Uterus (tissue), 4 donors: ENCODE measurements around the gene GPRC5D. TPM values are rescaled to one million over a fixed set of nuclear protein-coding genes. Genes with fewer than 3 reads are reported as not detected.

Experiments used
- DNase-seq, 2 donors: peaks; one replicate each; pipeline ENCODE4 v3.0.0-alpha.2; 2019 to 2020
- H3K27ac ChIP-seq, 2 donors: fragments of 200-600 bp; sonication (generic); 1 replicate in 1 of 2; 2 replicates in 1 of 2; pipeline ENCODE4 v1.5.1; 2016 to 2018
- H3K27me3 ChIP-seq, 2 donors: fragments of 200-600 bp; sonication (generic); one replicate each; pipeline ENCODE4 v1.5.1; 2018 to 2019; ENCODE audit warnings: control low read depth in 1 of 2
- H3K36me3 ChIP-seq, 2 donors: fragments of 200-600 bp; sonication (generic); one replicate each; pipeline ENCODE4 v1.5.1; 2019; ENCODE audit warnings: control low read depth in 1 of 2
- H3K4me1 ChIP-seq, 2 donors: fragments of 200-600 bp; sonication (generic); one replicate each; pipeline ENCODE4 v1.5.1; 2018 to 2019; ENCODE audit warnings: control low read depth in 1 of 2
- H3K4me3 ChIP-seq, 2 donors: fragments of 200-600 bp; sonication (generic); 1 replicate in 1 of 2; 2 replicates in 1 of 2; pipeline ENCODE4 v1.5.1; 2018 to 2019; ENCODE audit warnings: mild to moderate bottlenecking in 1 of 2
- H3K9me3 ChIP-seq, 2 donors: fragments of 200-600 bp; sonication (generic); one replicate each; pipeline ENCODE4 v1.5.1; 2019; ENCODE audit warnings: control low read depth in 1 of 2
- POLR2A ChIP-seq, 2 donors: fragments of 450-650 bp; IDR thresholded peaks; one replicate each; pipeline ENCODE4 v1.6.1; 2016; ENCODE audit warnings: antibody characterized with exemption in 2 of 2, mild to moderate bottlenecking in 1 of 2, moderate library complexity in 1 of 2
- intact Hi-C: fragments of 100-400 bp; cut with DNase I; formaldehyde crosslinking; loops from one replicate; pipeline ENCODE4 v1.15.1; 2023; ENCODE audit warnings: low total_unique reads
- total RNA-seq, 4 donors: library from RNA; depleted of rRNA in 3 of 4; stranded (reverse); fragments of >200 nt in 3 of 4; gene quantifications; one replicate each; pipeline versions ENCODE4 v1.1.0 to v1.2.4, GENCODE V29; 2014 to 2023
- TF ChIP-seq, protein P1 (sequence below), 4 experiments: fragments of 200-600 bp in 2 of 4; fragments of 450-650 bp in 2 of 4; sonication (generic) in 2 of 4; IDR thresholded peaks; one replicate each; pipeline ENCODE4 v1.5.1; 2016 to 2019; ENCODE audit warnings: antibody characterized with exemption in 4 of 4, mild to moderate bottlenecking in 2 of 4, moderate library complexity in 1 of 4
- donor health status: DM: yes; HTN: yes; CAD: no.

The GPRC5D gene
- total RNA-seq, 4 donors from 2014 or later, result not detected

- Histone ChIP-seq H3K4me1 (no peaks in the 10 kb centered on the region), H3K27ac (no peak overlapping the region), H3K27me3 (no peaks in the 10 kb centered on the region), H3K9me3 (no peaks in the 10 kb centered on the region), H3K36me3 (no peaks in the 10 kb centered on the region), H3K4me3 (no peak overlapping the region)
- TF ChIP-seq, protein P1, sequence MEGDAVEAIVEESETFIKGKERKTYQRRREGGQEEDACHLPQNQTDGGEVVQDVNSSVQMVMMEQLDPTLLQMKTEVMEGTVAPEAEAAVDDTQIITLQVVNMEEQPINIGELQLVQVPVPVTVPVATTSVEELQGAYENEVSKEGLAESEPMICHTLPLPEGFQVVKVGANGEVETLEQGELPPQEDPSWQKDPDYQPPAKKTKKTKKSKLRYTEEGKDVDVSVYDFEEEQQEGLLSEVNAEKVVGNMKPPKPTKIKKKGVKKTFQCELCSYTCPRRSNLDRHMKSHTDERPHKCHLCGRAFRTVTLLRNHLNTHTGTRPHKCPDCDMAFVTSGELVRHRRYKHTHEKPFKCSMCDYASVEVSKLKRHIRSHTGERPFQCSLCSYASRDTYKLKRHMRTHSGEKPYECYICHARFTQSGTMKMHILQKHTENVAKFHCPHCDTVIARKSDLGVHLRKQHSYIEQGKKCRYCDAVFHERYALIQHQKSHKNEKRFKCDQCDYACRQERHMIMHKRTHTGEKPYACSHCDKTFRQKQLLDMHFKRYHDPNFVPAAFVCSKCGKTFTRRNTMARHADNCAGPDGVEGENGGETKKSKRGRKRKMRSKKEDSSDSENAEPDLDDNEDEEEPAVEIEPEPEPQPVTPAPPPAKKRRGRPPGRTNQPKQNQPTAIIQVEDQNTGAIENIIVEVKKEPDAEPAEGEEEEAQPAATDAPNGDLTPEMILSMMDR (IDR thresholded peaks at IDR 0.05), result no peak
- TF ChIP-seq POLR2A (IDR thresholded peaks at IDR 0.05), result no peak
- DNase-seq, result no peak
- intact Hi-C loops, result no loop called here
Observed at GRCh38 chr12:12936983-12937491, 14.9 kb downstream of the GPRC5D start.

DNA sequence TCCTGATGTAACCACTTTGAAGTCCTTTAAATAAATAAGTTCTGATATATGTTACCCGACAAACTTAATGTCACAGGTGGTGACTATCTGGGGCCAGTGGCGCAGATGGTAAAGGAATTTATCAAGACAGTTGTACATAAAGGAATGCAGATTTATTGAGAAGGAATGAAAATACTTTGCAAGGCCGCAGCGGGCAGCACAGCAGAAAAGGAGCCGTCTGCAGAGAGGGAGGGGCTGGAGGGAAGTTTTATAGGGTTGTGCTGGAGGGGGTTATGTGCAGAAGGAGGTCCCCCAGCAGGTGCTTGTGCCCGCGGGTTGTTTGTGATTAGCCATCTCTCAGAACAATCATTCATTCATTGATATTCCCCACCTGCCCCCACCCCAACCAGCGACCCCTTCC, 17.4 kb downstream of the GPRC5D start:
- Histone ChIP-seq H3K27me3 (no peaks in the 10 kb centered on the region), H3K4me1 (no peaks in the 10 kb centered on the region), H3K36me3 (no peaks in the 10 kb centered on the region), H3K27ac (no peak overlapping the region), H3K9me3 (no peaks in the 10 kb centered on the region), H3K4me3 (no peak overlapping the region)
- DNase-seq, result no peak
- TF ChIP-seq, protein P1 (IDR thresholded peaks at IDR 0.05), result no peak
- no peak for TF ChIP-seq POLR2A (IDR thresholded peaks at IDR 0.05)
- intact Hi-C loops, result no loop called here

- H3K4me3 ChIP-seq, result no peak overlapping the region
- no peak for DNase-seq
Observed at GRCh38 chr12:12933742-12934141, 18.2 kb downstream of the GPRC5D start.

GRCh38 chr12:12930633-12931219, 21.2 kb downstream of the GPRC5D start:
- no peak overlapping the region for H3K4me3 ChIP-seq
- no peaks in the 10 kb centered on the region for H3K27me3 ChIP-seq
- H3K36me3 ChIP-seq, result no peaks in the 10 kb centered on the region
- TF ChIP-seq, protein P1 (IDR thresholded peaks at IDR 0.05), result no peak
- no peak for TF ChIP-seq POLR2A (IDR thresholded peaks at IDR 0.05)
- no peak overlapping the region for H3K27ac ChIP-seq
- no peaks in the 10 kb centered on the region for H3K9me3 ChIP-seq
- no peaks in the 10 kb centered on the region for H3K4me1 ChIP-seq
- no peak for DNase-seq
- intact Hi-C loops, result no loop called here

More at GRCh38 chr12:12933742-12934141, 18.2 kb downstream of the GPRC5D start:
- Histone ChIP-seq H3K9me3 (no peaks in the 10 kb centered on the region), H3K27me3 (no peaks in the 10 kb centered on the region), H3K36me3 (no peaks in the 10 kb centered on the region), H3K27ac (no peak overlapping the region), H3K4me1 (no peaks in the 10 kb centered on the region)
- no peak for TF ChIP-seq POLR2A (IDR thresholded peaks at IDR 0.05)
- TF ChIP-seq, protein P1 (IDR thresholded peaks at IDR 0.05), result no peak
- intact Hi-C loops, result no loop called here

GRCh38 chr12:12929696-12930095, 22.3 kb downstream of the GPRC5D start:
- no peak for TF ChIP-seq POLR2A (IDR thresholded peaks at IDR 0.05)
- TF ChIP-seq, protein P1 (IDR thresholded peaks at IDR 0.05), result no peak
- H3K27me3 ChIP-seq, result no peaks in the 10 kb centered on the region
- DNase-seq, result no peak
- H3K4me3 ChIP-seq, result no peak overlapping the region
- no peaks in the 10 kb centered on the region for H3K4me1 ChIP-seq
- H3K36me3 ChIP-seq, result no peaks in the 10 kb centered on the region
- H3K9me3 ChIP-seq, result no peaks in the 10 kb centered on the region
- intact Hi-C loops, result no loop called here
- H3K27ac ChIP-seq, result no peak overlapping the region
